GM23338 (cell line): ENCODE data around the gene GOLGA2. TPM values are rescaled to one million over a fixed set of nuclear protein-coding genes. Genes with fewer than 3 reads are reported as not detected.
A peak's percentile ranks its signal among the peaks of the same experiment; 100 is the strongest.

Experiments
- ATAC-seq: fragments of 200-7000 bp; cut with Tn5 transposase; 3 replicates; pipeline ENCODE4 v1.9.1; 2020
- DNase-seq: peaks from one replicate; pipeline ENCODE4 v3.0.0-alpha.2; 2015; ENCODE audit warnings: low spot score
- H2AFZ ChIP-seq: fragments of 200-600 bp; sonication (generic); 2 replicates; pipeline ENCODE4 v1.8.0; 2016; ENCODE audit warnings: antibody characterized with exemption, mild to moderate bottlenecking, moderate library complexity
- H3F3A ChIP-seq: fragments of 200-600 bp; sonication (generic); replicated peaks from 2 replicates; pipeline ENCODE4 v1.8.0; 2017; ENCODE audit warnings: antibody characterized with exemption, mixed run types, low read depth
- H3K27ac ChIP-seq: fragments of 200-600 bp; sonication (generic); 2 replicates; pipeline ENCODE4 v1.6.1; 2016; ENCODE audit warnings: low read depth
- H3K27me3 ChIP-seq: fragments of 200-600 bp; sonication (generic); 2 replicates; pipeline ENCODE4 v1.8.0; 2016; ENCODE audit warnings: mild to moderate bottlenecking, mixed run types, moderate library complexity; ENCODE audit not compliant: insufficient read depth
- H3K36me3 ChIP-seq: fragments of 200-600 bp; sonication (generic); 2 replicates; pipeline ENCODE4 v1.8.0; 2016; ENCODE audit warnings: mild to moderate bottlenecking; ENCODE audit not compliant: insufficient read depth
- H3K4me1 ChIP-seq: fragments of 200-600 bp; sonication (generic); 2 replicates; pipeline ENCODE4 v1.8.0; 2016; ENCODE audit warnings: mild to moderate bottlenecking, moderate library complexity; ENCODE audit not compliant: insufficient read depth
- H3K4me2 ChIP-seq: fragments of 200-600 bp; sonication (generic); 2 replicates; pipeline ENCODE4 v1.7.1; 2017; ENCODE audit warnings: mixed run types
- H3K4me3 ChIP-seq: fragments of 200-600 bp; sonication (generic); 2 replicates; pipeline ENCODE4 v1.6.1; 2016; ENCODE audit warnings: mixed run types
- H3K79me2 ChIP-seq: fragments of 200-600 bp; sonication (generic); replicated peaks from 2 replicates; pipeline ENCODE4 v1.8.0; 2017; ENCODE audit warnings: mild to moderate bottlenecking; ENCODE audit not compliant: insufficient read depth
- H3K9me2 ChIP-seq: fragments of 200-600 bp; sonication (generic); 2 replicates; pipeline ENCODE4 v1.8.0; 2017; ENCODE audit not compliant: insufficient read depth
- H4K20me1 ChIP-seq: fragments of 200-600 bp; sonication (generic); replicated peaks from 2 replicates; pipeline ENCODE4 v1.8.0; 2017; ENCODE audit warnings: mild to moderate bottlenecking; ENCODE audit not compliant: insufficient read depth
- H3K27ac Mint-ChIP-seq: 2 replicates; pipeline ENCODE4 v1.8.0; 2020; ENCODE audit warnings: inconsistent platforms, mild to moderate bottlenecking, moderate library complexity, mixed read lengths
- H3K27me3 Mint-ChIP-seq: 3 replicates; pipeline ENCODE4 v1.8.0; 2022; ENCODE audit warnings: low read depth, mild to moderate bottlenecking, moderate library complexity, mixed read lengths, inconsistent platforms; ENCODE audit not compliant: insufficient read depth, poor library complexity
- H3K36me3 Mint-ChIP-seq: 3 replicates; pipeline ENCODE4 v1.8.0; 2021; ENCODE audit warnings: low read depth, mild to moderate bottlenecking, inconsistent platforms, moderate library complexity, mixed read lengths
- H3K4me1 Mint-ChIP-seq: 3 replicates; pipeline ENCODE4 v1.8.0; 2020; ENCODE audit warnings: mild to moderate bottlenecking, inconsistent platforms, mixed read lengths
- H3K4me3 Mint-ChIP-seq: 3 replicates; pipeline ENCODE4 v1.8.0; 2021; ENCODE audit warnings: moderate library complexity, mild to moderate bottlenecking, inconsistent platforms, mixed read lengths
- H3K9me3 Mint-ChIP-seq: 3 replicates; pipeline ENCODE4 v1.8.0; 2020; ENCODE audit warnings: moderate library complexity, mild to moderate bottlenecking, inconsistent platforms, mixed read lengths
- CREB1 ChIP-seq: fragments of 250-450 bp; sonication (Bioruptor Pico); IDR thresholded peaks from 2 replicates; pipeline ENCODE4 v1.5.0; 2020; ENCODE audit warnings: low read depth, mild to moderate bottlenecking, moderate library complexity
- CTCF ChIP-seq, 2 experiments: fragments of 200-600 bp in 1 of 2; sonication (generic) in 1 of 2; conservative IDR thresholded peaks; 2 replicates each; pipeline versions ENCODE4 v1.5.1 to v1.6.1; 2016 to 2017; ENCODE audit warnings: antibody characterized with exemption in 2 of 2, low read depth in 2 of 2, mild to moderate bottlenecking in 2 of 2, moderate library complexity in 1 of 2
- EZH2 ChIP-seq: fragments of 200-600 bp; sonication (generic); IDR thresholded peaks from one replicate; pipeline ENCODE4 v1.8.0; 2017; ENCODE audit warnings: antibody characterized with exemption, mild to moderate bottlenecking, low read depth; ENCODE audit not compliant: unreplicated experiment
- EZH2phosphoT487 ChIP-seq: fragments of 200-600 bp; sonication (generic); IDR thresholded peaks from one replicate; pipeline ENCODE4 v1.8.1; 2018; ENCODE audit warnings: antibody characterized with exemption; ENCODE audit not compliant: unreplicated experiment
- JUNB ChIP-seq: IDR thresholded peaks from one replicate; pipeline ENCODE4 v1.6.1; 2016; ENCODE audit warnings: antibody characterized with exemption; ENCODE audit not compliant: unreplicated experiment
- NANOG ChIP-seq: IDR thresholded peaks from 2 replicates; pipeline ENCODE4 v1.6.1; 2016; ENCODE audit warnings: antibody characterized with exemption, borderline replicate concordance
- POLR2AphosphoS5 ChIP-seq: IDR thresholded peaks from 2 replicates; pipeline ENCODE4 v1.6.1; 2016; ENCODE audit warnings: antibody characterized with exemption, low read depth
- REST ChIP-seq: IDR thresholded peaks from one replicate; pipeline ENCODE4 v1.6.1; 2018; ENCODE audit warnings: antibody characterized with exemption; ENCODE audit not compliant: unreplicated experiment
- STAT1 ChIP-seq: IDR thresholded peaks from one replicate; pipeline ENCODE4 v1.6.1; 2016; ENCODE audit warnings: antibody characterized with exemption; ENCODE audit not compliant: unreplicated experiment
- ZNF114 ChIP-seq: fragments of 250-450 bp; sonication (Bioruptor Pico); IDR thresholded peaks from 2 replicates; pipeline ENCODE4 v1.5.0; 2020; ENCODE audit warnings: mild to moderate bottlenecking, moderate library complexity
- ZNF331 ChIP-seq: fragments of 250-450 bp; sonication (Bioruptor Pico); IDR thresholded peaks from 2 replicates; pipeline ENCODE4 v1.5.0; 2020; ENCODE audit warnings: low read depth, mild to moderate bottlenecking, moderate library complexity
- polyA plus RNA-seq: library from polyadenylated mRNA; unstranded; fragments of >200 nt; fragmentation: Nextera tagmentation; extraction: Ambion mirVana; gene quantifications from 2 replicates; pipeline ENCODE4 v1.2.1, GENCODE V29; 2016
- total RNA-seq: library from RNA; depleted of rRNA; stranded (reverse); fragments of >200 nt; shearing (Covaris generic); gene quantifications from 2 replicates; pipeline ENCODE4 v1.2.3, GENCODE V29; 2014
- TF ChIP-seq, protein P1 (sequence below): fragments of 250-450 bp; sonication (Bioruptor Pico); IDR thresholded peaks from 2 replicates; pipeline ENCODE4 v1.5.0; 2020; ENCODE audit warnings: mild to moderate bottlenecking, moderate library complexity
- TF ChIP-seq, protein P2 (sequence below): IDR thresholded peaks from 2 replicates; pipeline ENCODE4 v1.6.1; 2016; ENCODE audit warnings: antibody characterized with exemption

GOLGA2 gene
- total and polyA plus RNA-seq, 2 experiments from 2014 or later, result 32.6 to 48.4 TPM

DNA sequence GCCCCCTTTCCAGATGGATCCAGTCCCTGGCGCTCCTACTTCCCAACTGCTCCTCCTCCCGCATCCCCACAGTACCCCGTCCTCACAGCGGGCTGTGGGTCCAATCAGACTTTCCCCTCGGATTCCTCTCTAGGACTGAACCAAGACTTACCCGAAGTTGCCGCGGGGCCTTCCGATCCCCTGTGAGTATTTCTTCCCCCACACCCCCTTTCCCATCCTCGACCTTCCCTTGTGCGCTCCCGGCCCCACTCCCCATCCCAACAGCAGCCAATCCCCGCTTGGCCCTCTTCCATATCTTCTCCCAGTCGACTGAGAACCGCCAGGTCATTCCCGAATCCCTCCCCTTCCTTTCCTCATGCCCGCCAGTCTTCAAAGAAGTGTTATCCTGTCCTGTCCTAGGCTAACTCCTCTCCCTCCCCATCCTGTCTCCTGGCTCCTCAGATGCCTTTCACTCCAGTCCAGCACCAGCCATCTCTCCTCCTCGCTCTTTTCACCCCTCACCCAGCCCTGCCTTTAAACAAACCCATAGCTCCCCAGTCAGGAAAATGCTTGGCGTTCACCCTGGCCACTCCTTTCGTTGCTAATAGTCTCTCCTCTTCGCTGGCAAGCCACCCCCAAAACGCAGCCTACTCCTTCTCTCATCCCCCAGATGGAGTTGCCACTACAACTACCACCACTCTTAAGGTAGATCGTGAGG lies 915 bp upstream of the GOLGA2 start:
- H3K4me2 ChIP-seq, result peak overlapping the region; percentile 81

More for the DNA sequence above, 915 bp upstream of the GOLGA2 start:
- Mint-ChIP-seq H3K9me3 (no peaks in the 10 kb centered on the region; the same call in 2 of the 3 replicates), H3K4me1 (peaks cover 13% of the 10 kb centered on the region), H3K36me3 (peaks cover 9% of the 10 kb centered on the region), H3K4me3 (peak overlapping the region; percentile 91), H3K27ac (peak overlapping the region; percentile 95), H3K27me3 (peaks cover 17% of the 10 kb centered on the region)
- Histone ChIP-seq H2AFZ (peak overlapping the region; percentile 53; the same call in 1 of the 2 replicates), H3F3A (peaks cover 13% of the 10 kb centered on the region; the same call in 1 of the 2 replicates), H3K79me2 (peaks cover 21% of the 10 kb centered on the region), H3K4me3 (peak overlapping the region; percentile 73), H4K20me1 (peaks cover 12% of the 10 kb centered on the region), H3K27me3 (no peaks in the 10 kb centered on the region), H3K4me1 (peaks cover 8% of the 10 kb centered on the region; the same call in 1 of the 2 replicates), H3K9me2 (no peaks in the 10 kb centered on the region), H3K27ac (peak overlapping the region; percentile 69), H3K36me3 (no peaks in the 10 kb centered on the region; the same call in 1 of the 2 replicates)
- TF ChIP-seq NANOG (no peak), JUNB (no peak), ZNF114 (no peak), ZNF331 (CRISPR knock-in tag) (no peak), STAT1 (no peak), POLR2AphosphoS5 (no peak), CREB1 (CRISPR knock-in tag) (no peak), EZH2phosphoT487 (no peak), CTCF (conservative IDR thresholded peaks at IDR 0.05; ENCODE audit: low read depth in 2 of 2) (no peak), EZH2 (no peak), REST (no peak)
- TF ChIP-seq, protein P1, sequence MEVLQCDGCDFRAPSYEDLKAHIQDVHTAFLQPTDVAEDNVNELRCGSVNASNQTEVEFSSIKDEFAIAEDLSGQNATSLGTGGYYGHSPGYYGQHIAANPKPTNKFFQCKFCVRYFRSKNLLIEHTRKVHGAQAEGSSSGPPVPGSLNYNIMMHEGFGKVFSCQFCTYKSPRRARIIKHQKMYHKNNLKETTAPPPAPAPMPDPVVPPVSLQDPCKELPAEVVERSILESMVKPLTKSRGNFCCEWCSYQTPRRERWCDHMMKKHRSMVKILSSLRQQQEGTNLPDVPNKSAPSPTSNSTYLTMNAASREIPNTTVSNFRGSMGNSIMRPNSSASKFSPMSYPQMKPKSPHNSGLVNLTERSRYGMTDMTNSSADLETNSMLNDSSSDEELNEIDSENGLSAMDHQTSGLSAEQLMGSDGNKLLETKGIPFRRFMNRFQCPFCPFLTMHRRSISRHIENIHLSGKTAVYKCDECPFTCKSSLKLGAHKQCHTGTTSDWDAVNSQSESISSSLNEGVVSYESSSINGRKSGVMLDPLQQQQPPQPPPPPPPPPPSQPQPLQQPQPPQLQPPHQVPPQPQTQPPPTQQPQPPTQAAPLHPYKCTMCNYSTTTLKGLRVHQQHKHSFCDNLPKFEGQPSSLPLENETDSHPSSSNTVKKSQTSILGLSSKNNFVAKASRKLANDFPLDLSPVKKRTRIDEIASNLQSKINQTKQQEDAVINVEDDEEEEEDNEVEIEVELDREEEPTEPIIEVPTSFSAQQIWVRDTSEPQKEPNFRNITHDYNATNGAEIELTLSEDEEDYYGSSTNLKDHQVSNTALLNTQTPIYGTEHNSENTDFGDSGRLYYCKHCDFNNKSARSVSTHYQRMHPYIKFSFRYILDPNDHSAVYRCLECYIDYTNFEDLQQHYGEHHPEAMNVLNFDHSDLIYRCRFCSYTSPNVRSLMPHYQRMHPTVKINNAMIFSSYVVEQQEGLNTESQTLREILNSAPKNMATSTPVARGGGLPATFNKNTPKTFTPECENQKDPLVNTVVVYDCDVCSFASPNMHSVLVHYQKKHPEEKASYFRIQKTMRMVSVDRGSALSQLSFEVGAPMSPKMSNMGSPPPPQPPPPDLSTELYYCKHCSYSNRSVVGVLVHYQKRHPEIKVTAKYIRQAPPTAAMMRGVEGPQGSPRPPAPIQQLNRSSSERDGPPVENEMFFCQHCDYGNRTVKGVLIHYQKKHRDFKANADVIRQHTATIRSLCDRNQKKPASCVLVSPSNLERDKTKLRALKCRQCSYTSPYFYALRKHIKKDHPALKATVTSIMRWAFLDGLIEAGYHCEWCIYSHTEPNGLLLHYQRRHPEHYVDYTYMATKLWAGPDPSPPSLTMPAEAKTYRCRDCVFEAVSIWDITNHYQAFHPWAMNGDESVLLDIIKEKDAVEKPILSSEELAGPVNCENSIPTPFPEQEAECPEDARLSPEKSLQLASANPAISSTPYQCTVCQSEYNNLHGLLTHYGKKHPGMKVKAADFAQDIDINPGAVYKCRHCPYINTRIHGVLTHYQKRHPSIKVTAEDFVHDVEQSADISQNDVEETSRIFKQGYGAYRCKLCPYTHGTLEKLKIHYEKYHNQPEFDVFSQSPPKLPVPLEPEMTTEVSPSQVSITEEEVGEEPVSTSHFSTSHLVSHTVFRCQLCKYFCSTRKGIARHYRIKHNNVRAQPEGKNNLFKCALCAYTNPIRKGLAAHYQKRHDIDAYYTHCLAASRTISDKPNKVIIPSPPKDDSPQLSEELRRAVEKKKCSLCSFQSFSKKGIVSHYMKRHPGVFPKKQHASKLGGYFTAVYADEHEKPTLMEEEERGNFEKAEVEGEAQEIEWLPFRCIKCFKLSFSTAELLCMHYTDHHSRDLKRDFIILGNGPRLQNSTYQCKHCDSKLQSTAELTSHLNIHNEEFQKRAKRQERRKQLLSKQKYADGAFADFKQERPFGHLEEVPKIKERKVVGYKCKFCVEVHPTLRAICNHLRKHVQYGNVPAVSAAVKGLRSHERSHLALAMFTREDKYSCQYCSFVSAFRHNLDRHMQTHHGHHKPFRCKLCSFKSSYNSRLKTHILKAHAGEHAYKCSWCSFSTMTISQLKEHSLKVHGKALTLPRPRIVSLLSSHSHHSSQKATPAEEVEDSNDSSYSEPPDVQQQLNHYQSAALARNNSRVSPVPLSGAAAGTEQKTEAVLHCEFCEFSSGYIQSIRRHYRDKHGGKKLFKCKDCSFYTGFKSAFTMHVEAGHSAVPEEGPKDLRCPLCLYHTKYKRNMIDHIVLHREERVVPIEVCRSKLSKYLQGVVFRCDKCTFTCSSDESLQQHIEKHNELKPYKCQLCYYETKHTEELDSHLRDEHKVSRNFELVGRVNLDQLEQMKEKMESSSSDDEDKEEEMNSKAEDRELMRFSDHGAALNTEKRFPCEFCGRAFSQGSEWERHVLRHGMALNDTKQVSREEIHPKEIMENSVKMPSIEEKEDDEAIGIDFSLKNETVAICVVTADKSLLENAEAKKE (CRISPR knock-in tag), result no peak
- TF ChIP-seq, protein P2, sequence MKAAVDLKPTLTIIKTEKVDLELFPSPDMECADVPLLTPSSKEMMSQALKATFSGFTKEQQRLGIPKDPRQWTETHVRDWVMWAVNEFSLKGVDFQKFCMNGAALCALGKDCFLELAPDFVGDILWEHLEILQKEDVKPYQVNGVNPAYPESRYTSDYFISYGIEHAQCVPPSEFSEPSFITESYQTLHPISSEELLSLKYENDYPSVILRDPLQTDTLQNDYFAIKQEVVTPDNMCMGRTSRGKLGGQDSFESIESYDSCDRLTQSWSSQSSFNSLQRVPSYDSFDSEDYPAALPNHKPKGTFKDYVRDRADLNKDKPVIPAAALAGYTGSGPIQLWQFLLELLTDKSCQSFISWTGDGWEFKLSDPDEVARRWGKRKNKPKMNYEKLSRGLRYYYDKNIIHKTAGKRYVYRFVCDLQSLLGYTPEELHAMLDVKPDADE, result no peak
- peak; percentile 77 for DNase-seq
- ATAC-seq, result peak; percentile 49
